SK-N-SH (cell line): ENCODE results near the gene SPRY4. TPM values are rescaled to one million over a fixed set of nuclear protein-coding genes. Genes with fewer than 3 reads are reported as not detected.
"Not testable (repeated sequence)": the region's sequence is repeated elsewhere in the genome, so short reads cannot be mapped to it uniquely, and the experiment has no call there.

ENCODE experiments used
- CTCF ChIA-PET: fragments of 300-600, 350-600 bp; formaldehyde crosslinking; extraction: SDS; loops from one replicate; lab custom pipeline; 2021; lab: Yijun Ruan, JAX
- POLR2A ChIA-PET: fragments of 350-600 bp; sonication (Branson Sonifier 250); formaldehyde crosslinking; extraction: SDS; loops from one replicate; lab custom pipeline; 2020; ENCODE audit warnings: antibody characterized with exemption, inconsistent platforms; lab: Yijun Ruan, JAX
- DNase-seq: peaks from one replicate; pipeline ENCODE4 v3.0.0; 2012
- H2AFZ ChIP-seq: fragments of 200-600 bp; sonication (generic); 2 replicates; pipeline ENCODE4 v1.8.1; 2016; ENCODE audit warnings: antibody characterized with exemption, mild to moderate bottlenecking, low read depth
- H3F3A ChIP-seq: fragments of 200-600 bp; sonication (generic); replicated peaks from 2 replicates; pipeline ENCODE3; 2016; ENCODE audit warnings: antibody characterized with exemption, mild to moderate bottlenecking; ENCODE audit not compliant: insufficient read depth
- H3K27ac ChIP-seq, 2 experiments: fragments of 200-500 bp in 1 of 2; fragments of 200-600 bp in 1 of 2; sonication (Bioruptor generic) in 1 of 2; sonication (generic), shearing (Covaris generic) in 1 of 2; 2 replicates each; pipeline versions ENCODE4 v1.5.1 to v1.6.1; 2014 to 2016; ENCODE audit warnings: low read depth in 2 of 2, inconsistent platforms in 1 of 2, low read length in 1 of 2, mild to moderate bottlenecking in 1 of 2, mixed read lengths in 1 of 2
- H3K27me3 ChIP-seq: fragments of 200-600 bp; sonication (generic), shearing (Covaris generic); 2 replicates; pipeline ENCODE4 v1.6.1; 2016; ENCODE audit warnings: mixed run types; ENCODE audit not compliant: insufficient read depth
- H3K36me3 ChIP-seq, 2 experiments: fragments of 200-500 bp in 1 of 2; fragments of 200-600 bp in 1 of 2; sonication (Bioruptor generic) in 1 of 2; sonication (generic) in 1 of 2; replicated peaks in 1 of 2; 2 replicates each; pipeline versions ENCODE3 to v1.5.1; 2014 to 2016; ENCODE audit warnings: low read length in 1 of 2, mild to moderate bottlenecking in 1 of 2; ENCODE audit not compliant: insufficient read depth in 2 of 2, control insufficient read depth in 1 of 2
- H3K4me1 ChIP-seq, 2 experiments: fragments of 200-500 bp in 1 of 2; fragments of 200-600 bp in 1 of 2; sonication (Bioruptor generic) in 1 of 2; sonication (generic), shearing (Covaris generic) in 1 of 2; 2 replicates each; pipeline versions ENCODE4 v1.5.1 to v1.6.1; 2014 to 2016; ENCODE audit warnings: low read depth in 1 of 2, low read length in 1 of 2, mixed run types in 1 of 2; ENCODE audit not compliant: insufficient read depth in 2 of 2, control insufficient read depth in 1 of 2
- H3K4me2 ChIP-seq: fragments of 200-600 bp; sonication (generic), shearing (Covaris generic); 2 replicates; pipeline ENCODE4 v1.6.1; 2017; ENCODE audit warnings: mixed run types
- H3K4me3 ChIP-seq, 2 experiments: fragments of 200-500 bp in 1 of 2; fragments of 200-600 bp in 1 of 2; sonication (Bioruptor generic) in 1 of 2; sonication (generic), shearing (Covaris generic) in 1 of 2; 2 replicates each; pipeline versions ENCODE4 v1.5.1 to v1.8.1; 2014 to 2016; ENCODE audit warnings: low read depth in 2 of 2, inconsistent platforms in 1 of 2, low read length in 1 of 2, mild to moderate bottlenecking in 1 of 2, mixed read lengths in 1 of 2, moderate library complexity in 1 of 2
- H3K79me2 ChIP-seq: fragments of 200-600 bp; sonication (generic); 2 replicates; pipeline ENCODE4 v1.8.1; 2017; ENCODE audit warnings: mild to moderate bottlenecking; ENCODE audit not compliant: insufficient read depth
- H3K9ac ChIP-seq: fragments of 200-600 bp; sonication (generic); 2 replicates; pipeline ENCODE4 v1.6.1; 2017; ENCODE audit warnings: mixed run types
- H3K9me2 ChIP-seq: fragments of 200-600 bp; sonication (generic); 2 replicates; pipeline ENCODE4 v1.6.1; 2017; ENCODE audit warnings: mixed run types
- H3K9me3 ChIP-seq: fragments of 200-600 bp; sonication (generic); 2 replicates; pipeline ENCODE4 v1.6.1; 2017; ENCODE audit warnings: mixed run types, mild to moderate bottlenecking, moderate library complexity
- H4K20me1 ChIP-seq: fragments of 200-600 bp; sonication (generic); 2 replicates; pipeline ENCODE4 v1.6.1; 2017; ENCODE audit warnings: mild to moderate bottlenecking, mixed run types; ENCODE audit not compliant: insufficient read depth
- ELF1 ChIP-seq: IDR thresholded peaks from 2 replicates; pipeline ENCODE4 v1.4.0; 2012
- EZH2phosphoT487 ChIP-seq: fragments of 200-600 bp; sonication (generic); IDR thresholded peaks from 2 replicates; pipeline ENCODE4 v1.6.1; 2017; ENCODE audit warnings: low read depth, mixed run types, mild to moderate bottlenecking, antibody characterized with exemption, moderate library complexity, borderline replicate concordance
- FOSL2 ChIP-seq: IDR thresholded peaks from 2 replicates; pipeline ENCODE4 v1.4.0; 2012; ENCODE audit warnings: low read depth, mild to moderate bottlenecking, moderate library complexity, borderline replicate concordance
- FOXM1 ChIP-seq: IDR thresholded peaks from 2 replicates; pipeline ENCODE4 v1.4.0; 2012; ENCODE audit warnings: low read depth, mild to moderate bottlenecking
- GABPA ChIP-seq: IDR thresholded peaks from 2 replicates; pipeline ENCODE4 v1.4.0; 2012; ENCODE audit warnings: low read depth, mild to moderate bottlenecking
- GATA2 ChIP-seq: sonication (generic); formaldehyde crosslinking; IDR thresholded peaks from 2 replicates; pipeline ENCODE4 v1.5.0; 2020; ENCODE audit warnings: mild to moderate bottlenecking, missing genetic modification reagents
- MEF2A ChIP-seq: IDR thresholded peaks from 2 replicates; pipeline ENCODE4 v1.4.0; 2012; ENCODE audit warnings: low read depth, borderline replicate concordance
- NFIC ChIP-seq: IDR thresholded peaks from 2 replicates; pipeline ENCODE4 v1.4.0; 2012; ENCODE audit warnings: borderline replicate concordance
- RCOR1 ChIP-seq: fragments of 150-350 bp; IDR thresholded peaks from 2 replicates; pipeline ENCODE4 v1.6.1; 2017; ENCODE audit warnings: antibody characterized with exemption, low read length
- TAF1 ChIP-seq: IDR thresholded peaks from 2 replicates; pipeline ENCODE4 v1.6.1; 2012; ENCODE audit warnings: low read depth, mild to moderate bottlenecking, low read length, moderate library complexity, borderline replicate concordance
- TCF12 ChIP-seq: IDR thresholded peaks from 2 replicates; pipeline ENCODE4 v1.4.0; 2012
- ZBTB33 ChIP-seq: IDR thresholded peaks from 2 replicates; pipeline ENCODE4 v1.4.0; 2012; ENCODE audit warnings: low read depth, borderline replicate concordance
- WGBS: methylation state at CpG from one replicate; pipeline ENCODE4 v1.1.6; 2017; ENCODE audit warnings: low lambda C conversion rate; 5-methylcytosine and 5-hydroxymethylcytosine counted together
- polyA plus RNA-seq, 3 experiments: library from polyadenylated mRNA; depleted of rRNA; stranded (reverse); fragments of >200 nt; gene quantifications; 2 replicates each; pipeline ENCODE4 v1.2.3, GENCODE V29; 2012
- TF ChIP-seq, protein P1 (sequence below): fragments of 150-350 bp; IDR thresholded peaks from 2 replicates; pipeline ENCODE4 v1.6.1; 2017; ENCODE audit warnings: antibody characterized with exemption, low read length, low read depth, borderline replicate concordance
- TF ChIP-seq, protein P2 (sequence below): IDR thresholded peaks from 2 replicates; pipeline ENCODE4; 2012
- TF ChIP-seq, protein P3 (sequence below): IDR thresholded peaks from 2 replicates; pipeline ENCODE4 v1.4.0; 2012; ENCODE audit warnings: low read depth, borderline replicate concordance

The SPRY4 gene
- polyA plus RNA-seq, 1 of the 3 experiments (the other 2 are of a cell fraction): 18.0 TPM

- Histone ChIP-seq H3K9me3 (no peaks in the 10 kb centered on the region), H3K9me2 (no peaks in the 10 kb centered on the region), H4K20me1 (no peaks in the 10 kb centered on the region), H3K4me2 (no peak overlapping the region), H3K4me3 (no peak overlapping the region), H3F3A (peaks cover 14% of the 10 kb centered on the region), H3K27me3 (no peaks in the 10 kb centered on the region), H3K9ac (no peak overlapping the region), H3K27ac (no peak overlapping the region), H3K79me2 (peaks cover 72% of the 10 kb centered on the region), H3K4me1 (no peaks in the 10 kb centered on the region), H2AFZ (no peak overlapping the region), H3K36me3 (peaks cover 0 to 20% of the 10 kb centered on the region in 2 experiments)
- CTCF ChIA-PET: interaction anchor here (1.3 to 1.4 kb wide), 2 partner anchors 18 to 21 kb away, joined by 3 read pairs; no protein-coding TSS in a partner anchor
- DNase-seq: no peak
- TF ChIP-seq RCOR1 (no peak), GATA2 (CRISPR knock-in tag) (no peak), EZH2phosphoT487 (no peak), GABPA (no peak), TCF12 (no peak), ELF1 (no peak), NFIC (no peak), FOXM1 (no peak), FOSL2 (no peak), MEF2A (no peak), ZBTB33 (no peak), TAF1 (no peak)
- TF ChIP-seq, protein P1, sequence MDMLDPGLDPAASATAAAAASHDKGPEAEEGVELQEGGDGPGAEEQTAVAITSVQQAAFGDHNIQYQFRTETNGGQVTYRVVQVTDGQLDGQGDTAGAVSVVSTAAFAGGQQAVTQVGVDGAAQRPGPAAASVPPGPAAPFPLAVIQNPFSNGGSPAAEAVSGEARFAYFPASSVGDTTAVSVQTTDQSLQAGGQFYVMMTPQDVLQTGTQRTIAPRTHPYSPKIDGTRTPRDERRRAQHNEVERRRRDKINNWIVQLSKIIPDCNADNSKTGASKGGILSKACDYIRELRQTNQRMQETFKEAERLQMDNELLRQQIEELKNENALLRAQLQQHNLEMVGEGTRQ: no peak
- TF ChIP-seq, protein P2, sequence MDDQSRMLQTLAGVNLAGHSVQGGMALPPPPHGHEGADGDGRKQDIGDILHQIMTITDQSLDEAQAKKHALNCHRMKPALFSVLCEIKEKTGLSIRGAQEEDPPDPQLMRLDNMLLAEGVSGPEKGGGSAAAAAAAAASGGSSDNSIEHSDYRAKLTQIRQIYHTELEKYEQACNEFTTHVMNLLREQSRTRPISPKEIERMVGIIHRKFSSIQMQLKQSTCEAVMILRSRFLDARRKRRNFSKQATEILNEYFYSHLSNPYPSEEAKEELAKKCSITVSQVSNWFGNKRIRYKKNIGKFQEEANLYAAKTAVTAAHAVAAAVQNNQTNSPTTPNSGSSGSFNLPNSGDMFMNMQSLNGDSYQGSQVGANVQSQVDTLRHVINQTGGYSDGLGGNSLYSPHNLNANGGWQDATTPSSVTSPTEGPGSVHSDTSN: no peak
- TF ChIP-seq, protein P3, sequence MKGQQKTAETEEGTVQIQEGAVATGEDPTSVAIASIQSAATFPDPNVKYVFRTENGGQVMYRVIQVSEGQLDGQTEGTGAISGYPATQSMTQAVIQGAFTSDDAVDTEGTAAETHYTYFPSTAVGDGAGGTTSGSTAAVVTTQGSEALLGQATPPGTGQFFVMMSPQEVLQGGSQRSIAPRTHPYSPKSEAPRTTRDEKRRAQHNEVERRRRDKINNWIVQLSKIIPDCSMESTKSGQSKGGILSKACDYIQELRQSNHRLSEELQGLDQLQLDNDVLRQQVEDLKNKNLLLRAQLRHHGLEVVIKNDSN: no peak
- POLR2A ChIA-PET: interaction anchor here (1.7 kb wide), 1 partner anchor 9 kb away, joined by 4 read pairs; the partner anchor contains the start of gene SPRY4
Observed at GRCh38 chr5:142334538-142334937, 9.7 kb upstream of the SPRY4 start.

- Histone ChIP-seq H3K36me3 (peaks cover 0 to 12% of the 10 kb centered on the region in 2 experiments), H3K79me2 (peaks cover 78% of the 10 kb centered on the region), H3F3A (peaks cover 14% of the 10 kb centered on the region)
- H3K9ac ChIP-seq, H3K27ac ChIP-seq, H4K20me1 ChIP-seq, H3K9me3 ChIP-seq, H3K4me3 ChIP-seq, H3K27me3 ChIP-seq, H2AFZ ChIP-seq, DNase-seq, H3K4me1 ChIP-seq, H3K9me2 ChIP-seq, H3K4me2 ChIP-seq: not testable (repeated sequence)
- POLR2A ChIA-PET: interaction anchor here (1.7 kb wide), 1 partner anchor 9 kb away, joined by 4 read pairs; the partner anchor contains the start of gene SPRY4
- WGBS: 100% methylated on average over 2 of the region's 2 CpGs
- CTCF ChIA-PET: interaction anchor here (0.8 to 1.4 kb wide), 2 partner anchors 19 to 322 kb away, joined by 3 read pairs; no protein-coding TSS in a partner anchor
Observed at GRCh38 chr5:142333749-142334148, 8.9 kb upstream of the SPRY4 start.
